ENCODE data around the gene ITGA6. TPM values are rescaled to one million over a fixed set of nuclear protein-coding genes. Genes with fewer than 3 reads are reported as not detected.

The ITGA6 gene
- total and polyA plus RNA-seq, 4 donors, result 13.2 to 105 (median 51.9) TPM

DNA sequence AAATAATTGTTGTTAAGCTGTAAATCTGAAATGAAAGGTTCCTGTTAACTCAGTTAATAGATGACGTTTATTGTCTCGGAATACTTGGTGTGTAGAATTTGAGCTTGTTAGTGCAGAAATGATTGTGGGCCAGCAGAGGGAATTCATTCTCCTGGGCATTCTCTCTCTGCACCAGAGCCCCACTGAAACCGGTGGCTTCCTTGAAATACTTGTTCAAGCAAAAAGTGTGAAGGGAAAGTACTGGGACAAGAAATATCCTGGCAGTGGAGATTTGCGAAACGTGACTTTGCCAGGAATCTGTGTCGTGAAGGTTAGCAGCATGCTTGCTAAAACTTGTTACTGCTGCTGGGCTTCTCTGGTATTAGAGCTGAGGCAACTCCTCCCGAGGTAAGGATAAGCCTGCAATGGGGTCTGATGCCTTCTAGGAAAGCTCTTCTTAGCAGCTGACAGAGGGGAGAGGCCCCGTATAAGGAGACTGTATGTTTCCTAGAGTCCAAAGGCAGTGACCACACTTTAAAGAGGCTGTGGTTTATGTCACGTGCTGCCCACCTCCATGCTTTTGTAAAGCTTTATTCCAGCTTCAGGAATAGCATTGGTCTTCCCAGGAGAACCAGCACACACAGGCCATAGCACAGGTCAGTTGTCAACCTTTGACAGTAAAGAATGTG lies 2.0 kb downstream of the ITGA6 start:
- ATAC-seq (ENCODE audit: insufficient read depth, low FRiP score) (no peak), DNase-seq (peak in 1 of 3 donors; percentile 37)
- Histone ChIP-seq H3K9me3 (ENCODE audit: control insufficient read depth in 4 of 4, insufficient read depth in 3 of 4, low read length in 3 of 4) (no peaks in the 10 kb centered on the region), H3K36me3 (ENCODE audit: control insufficient read depth in 4 of 4, insufficient read depth in 4 of 4, low read length in 4 of 4) (no peaks in the 10 kb centered on the region), H3K27ac (ENCODE audit: low read depth in 1 of 2, low read length in 1 of 2) (peak overlapping the region; percentile 38 to 49), H3K9ac (ENCODE audit: insufficient read depth in 1 of 2, low read length in 2 of 2) (peak overlapping the region in 1 of 2 donors; percentile 20), H3K4me3 (peak overlapping the region; percentile 84), H3K27me3 (ENCODE audit: control insufficient read depth in 3 of 3, insufficient read depth in 3 of 3, low read length in 2 of 3) (peaks cover 0 to 20% (median 14%) of the 10 kb centered on the region in 3 donors), H3K4me1 (ENCODE audit: control insufficient read depth in 5 of 5, insufficient read depth in 5 of 5, low read length in 5 of 5) (peaks cover 0 to 15% (median 4%) of the 10 kb centered on the region in 5 donors)
- WGBS, 2 donors, result 16 to 24% methylated on average over 9 of the region's 9 CpGs
- TF ChIP-seq, protein P1, sequence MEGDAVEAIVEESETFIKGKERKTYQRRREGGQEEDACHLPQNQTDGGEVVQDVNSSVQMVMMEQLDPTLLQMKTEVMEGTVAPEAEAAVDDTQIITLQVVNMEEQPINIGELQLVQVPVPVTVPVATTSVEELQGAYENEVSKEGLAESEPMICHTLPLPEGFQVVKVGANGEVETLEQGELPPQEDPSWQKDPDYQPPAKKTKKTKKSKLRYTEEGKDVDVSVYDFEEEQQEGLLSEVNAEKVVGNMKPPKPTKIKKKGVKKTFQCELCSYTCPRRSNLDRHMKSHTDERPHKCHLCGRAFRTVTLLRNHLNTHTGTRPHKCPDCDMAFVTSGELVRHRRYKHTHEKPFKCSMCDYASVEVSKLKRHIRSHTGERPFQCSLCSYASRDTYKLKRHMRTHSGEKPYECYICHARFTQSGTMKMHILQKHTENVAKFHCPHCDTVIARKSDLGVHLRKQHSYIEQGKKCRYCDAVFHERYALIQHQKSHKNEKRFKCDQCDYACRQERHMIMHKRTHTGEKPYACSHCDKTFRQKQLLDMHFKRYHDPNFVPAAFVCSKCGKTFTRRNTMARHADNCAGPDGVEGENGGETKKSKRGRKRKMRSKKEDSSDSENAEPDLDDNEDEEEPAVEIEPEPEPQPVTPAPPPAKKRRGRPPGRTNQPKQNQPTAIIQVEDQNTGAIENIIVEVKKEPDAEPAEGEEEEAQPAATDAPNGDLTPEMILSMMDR (IDR thresholded peaks at IDR 0.05; ENCODE audit: control extremely low read depth, extremely low read depth), result no peak

DNA sequence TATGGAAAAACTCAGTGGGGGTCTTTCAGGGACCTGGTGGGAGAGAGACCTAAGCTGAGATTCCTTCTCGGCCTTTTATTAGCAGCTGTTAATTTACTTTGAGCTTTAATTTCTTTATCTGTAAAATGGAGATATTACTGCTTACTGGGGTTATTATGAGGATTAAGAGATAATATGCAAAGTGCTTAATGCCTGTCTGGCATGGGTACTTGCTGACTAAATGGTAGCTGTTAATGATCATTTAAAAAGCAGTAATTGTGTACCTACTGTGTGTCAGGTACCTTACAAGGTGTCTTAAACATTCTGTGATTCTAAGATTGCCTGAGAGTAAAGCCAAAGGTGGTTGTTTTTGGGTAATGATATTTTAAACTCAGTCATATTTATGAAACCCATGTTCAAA lies 2.6 kb downstream of the ITGA6 start:
- Histone ChIP-seq H3K36me3 (ENCODE audit: control insufficient read depth in 4 of 4, insufficient read depth in 4 of 4, low read length in 4 of 4) (no peaks in the 10 kb centered on the region), H3K4me3 (peak overlapping the region; percentile 84), H3K4me1 (ENCODE audit: control insufficient read depth in 5 of 5, insufficient read depth in 5 of 5, low read length in 5 of 5) (peaks cover 0 to 15% (median 7%) of the 10 kb centered on the region in 5 donors), H3K27ac (ENCODE audit: low read depth in 1 of 2, low read length in 1 of 2) (no peak overlapping the region), H3K9me3 (ENCODE audit: control insufficient read depth in 4 of 4, insufficient read depth in 3 of 4, low read length in 3 of 4) (no peaks in the 10 kb centered on the region), H3K27me3 (ENCODE audit: control insufficient read depth in 3 of 3, insufficient read depth in 3 of 3, low read length in 2 of 3) (peaks cover 0 to 20% (median 14%) of the 10 kb centered on the region in 3 donors), H3K9ac (ENCODE audit: insufficient read depth in 1 of 2, low read length in 2 of 2) (no peak overlapping the region)
- ATAC-seq (ENCODE audit: insufficient read depth, low FRiP score), result no peak
- TF ChIP-seq, protein P1 (IDR thresholded peaks at IDR 0.05; ENCODE audit: control extremely low read depth, extremely low read depth), result no peak
- DNase-seq, result no peak
- WGBS, 2 donors, result 64 to 71% methylated on average over 1 of the region's 1 CpG

DNA sequence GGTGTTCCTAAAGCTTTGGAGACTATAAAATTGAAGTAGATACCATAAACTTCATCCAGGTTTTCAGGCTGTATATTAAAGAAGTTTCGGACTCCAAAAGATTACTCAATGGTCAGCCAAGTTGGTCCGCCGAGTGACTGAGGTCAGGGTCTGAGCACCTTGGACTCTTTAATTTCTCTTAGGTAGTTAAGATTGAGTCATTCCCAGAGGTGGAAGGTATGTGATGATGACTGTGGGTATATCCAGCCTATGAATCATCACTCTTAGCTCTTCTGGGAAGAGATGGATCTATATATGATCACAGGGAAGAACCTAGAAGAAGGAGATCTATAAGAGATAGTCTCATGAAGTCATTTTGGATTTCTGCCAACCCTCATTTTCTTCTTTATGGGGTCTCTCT lies 3.3 kb downstream of the ITGA6 start:
- WGBS, 2 donors, result 86 to 92% methylated on average over 3 of the region's 3 CpGs
- no peak for ATAC-seq (ENCODE audit: insufficient read depth, low FRiP score)
- peaks cover 0 to 18% (median 13%) of the 10 kb centered on the region in 3 donors for H3K27me3 ChIP-seq (ENCODE audit: control insufficient read depth in 3 of 3, insufficient read depth in 3 of 3, low read length in 2 of 3)
- no peaks in the 10 kb centered on the region for H3K36me3 ChIP-seq (ENCODE audit: control insufficient read depth in 4 of 4, insufficient read depth in 4 of 4, low read length in 4 of 4)
- H3K4me1 ChIP-seq (ENCODE audit: control insufficient read depth in 5 of 5, insufficient read depth in 5 of 5, low read length in 5 of 5), result peaks cover 0 to 15% (median 7%) of the 10 kb centered on the region in 5 donors
- DNase-seq, result no peak
- H3K27ac ChIP-seq (ENCODE audit: low read depth in 1 of 2, low read length in 1 of 2), result no peak overlapping the region
- TF ChIP-seq, protein P1 (IDR thresholded peaks at IDR 0.05; ENCODE audit: control extremely low read depth, extremely low read depth), result no peak
- H3K9ac ChIP-seq (ENCODE audit: insufficient read depth in 1 of 2, low read length in 2 of 2), result no peak overlapping the region
- no peaks in the 10 kb centered on the region for H3K9me3 ChIP-seq (ENCODE audit: control insufficient read depth in 4 of 4, insufficient read depth in 3 of 4, low read length in 3 of 4)
- H3K4me3 ChIP-seq, result no peak overlapping the region
